Naive thymus-derived CD4-positive, alpha-beta T cell (primary cell): ENCODE results near the gene CADM2. TPM values are rescaled to one million over a fixed set of nuclear protein-coding genes. Genes with fewer than 3 reads are reported as not detected.

ENCODE experiments used
- ATAC-seq: fragments of 150-1000 bp; cut with Tn5 transposase; 2 replicates; pipeline ENCODE4 v1.10.0; 2021; ENCODE audit warnings: mild to moderate bottlenecking, moderate library complexity
- CTCF ChIA-PET: fragments of 350-600 bp; sonication (Branson Sonifier 250); formaldehyde crosslinking; loops from one replicate; lab custom pipeline; 2021; ENCODE audit warnings: antibody characterized with exemption; lab: Charles Lee
- POLR2A ChIA-PET: fragments of 350-600 bp; sonication (Branson Sonifier 250); formaldehyde crosslinking; loops from one replicate; lab custom pipeline; 2021; ENCODE audit warnings: antibody characterized with exemption, inconsistent platforms; lab: Charles Lee
- DNase-seq, 9 donors: peaks; one replicate each; pipeline versions ENCODE4 v3.0.0 to v3.0.0-alpha.2; 2020 to 2022; ENCODE audit warnings: mixed read lengths in 1 of 9
- H3K27ac ChIP-seq: one replicate; pipeline ENCODE4 v1.7.0; 2013; ENCODE audit warnings: mild to moderate bottlenecking, low read depth, low read length, moderate library complexity
- H3K27me3 ChIP-seq, 2 donors: one replicate each; pipeline ENCODE4 v1.7.0; 2013; ENCODE audit warnings: low read length in 2 of 2, mild to moderate bottlenecking in 2 of 2, moderate library complexity in 2 of 2; ENCODE audit not compliant: control insufficient read depth in 2 of 2, insufficient read depth in 2 of 2
- H3K36me3 ChIP-seq, 3 experiments: 1 replicate in 2 of 3; 2 replicates in 1 of 3; pipeline ENCODE4 v1.7.0; 2013; ENCODE audit warnings: low read length in 3 of 3, mild to moderate bottlenecking in 3 of 3, moderate library complexity in 1 of 3; ENCODE audit not compliant: insufficient read depth in 3 of 3, control insufficient read depth in 2 of 3
- H3K4me1 ChIP-seq, 2 donors: one replicate each; pipeline ENCODE4 v1.7.0; 2013; ENCODE audit warnings: low read length in 2 of 2, mild to moderate bottlenecking in 2 of 2, moderate library complexity in 1 of 2; ENCODE audit not compliant: control insufficient read depth in 2 of 2, insufficient read depth in 2 of 2
- H3K4me3 ChIP-seq: 2 replicates; pipeline ENCODE4 v1.7.0; 2013; ENCODE audit warnings: mild to moderate bottlenecking, low read length
- H3K9me3 ChIP-seq, 3 experiments: 1 replicate in 2 of 3; 2 replicates in 1 of 3; pipeline ENCODE4 v1.7.0; 2013; ENCODE audit warnings: low read length in 3 of 3; ENCODE audit not compliant: control insufficient read depth in 2 of 3
- H3K27ac Mint-ChIP-seq, 9 donors: one replicate each; pipeline ENCODE4 v1.8.0; 2020 to 2022; ENCODE audit warnings: mixed read lengths in 9 of 9, mild to moderate bottlenecking in 8 of 9, moderate library complexity in 5 of 9, inconsistent platforms in 2 of 9
- H3K27me3 Mint-ChIP-seq, 5 donors: one replicate each; pipeline ENCODE4 v1.8.0; 2021 to 2022; ENCODE audit warnings: mixed read lengths in 5 of 5, mild to moderate bottlenecking in 1 of 5
- H3K36me3 Mint-ChIP-seq, 5 donors: one replicate each; pipeline ENCODE4 v1.8.0; 2020 to 2022; ENCODE audit warnings: mixed read lengths in 5 of 5, mild to moderate bottlenecking in 3 of 5, inconsistent platforms in 1 of 5
- H3K4me1 Mint-ChIP-seq, 7 donors: one replicate each; pipeline ENCODE4 v1.8.0; 2020 to 2022; ENCODE audit warnings: mixed read lengths in 7 of 7, mild to moderate bottlenecking in 3 of 7, inconsistent platforms in 1 of 7
- H3K4me3 Mint-ChIP-seq, 10 donors: one replicate each; pipeline ENCODE4 v1.8.0; 2020 to 2022; ENCODE audit warnings: mild to moderate bottlenecking in 10 of 10, mixed read lengths in 10 of 10, moderate library complexity in 6 of 10, inconsistent platforms in 2 of 10
- H3K9me3 Mint-ChIP-seq, 11 donors: one replicate each; pipeline ENCODE4 v1.8.0; 2020 to 2022; ENCODE audit warnings: mixed read lengths in 11 of 11, mild to moderate bottlenecking in 4 of 11, inconsistent platforms in 1 of 11, moderate library complexity in 1 of 11
- intact Hi-C, 2 donors: fragments of 100-400 bp; cut with micrococcal nuclease; formaldehyde crosslinking; loops; one replicate each; pipeline ENCODE4 v1.15.1; 2023
- polyA plus RNA-seq, 2 donors: library from polyadenylated mRNA; unstranded; fragments of 300-500 nt; fragmentation: Illumina TruSeq; gene quantifications; one replicate each; pipeline ENCODE4 v1.2.3, GENCODE V29; 2021
- total RNA-seq, 6 experiments: library from RNA in 5 of 6; stranded (reverse) in 5 of 6; gene quantifications; 1 replicate in 5 of 6; 2 replicates in 1 of 6; pipeline ENCODE4 v1.2.3 and lab custom pipeline; 2021 to 2026

The CADM2 gene
- total and polyA plus RNA-seq, 7 experiments from 2014 or later = 0.40 TPM; not detected in 6

DNA sequence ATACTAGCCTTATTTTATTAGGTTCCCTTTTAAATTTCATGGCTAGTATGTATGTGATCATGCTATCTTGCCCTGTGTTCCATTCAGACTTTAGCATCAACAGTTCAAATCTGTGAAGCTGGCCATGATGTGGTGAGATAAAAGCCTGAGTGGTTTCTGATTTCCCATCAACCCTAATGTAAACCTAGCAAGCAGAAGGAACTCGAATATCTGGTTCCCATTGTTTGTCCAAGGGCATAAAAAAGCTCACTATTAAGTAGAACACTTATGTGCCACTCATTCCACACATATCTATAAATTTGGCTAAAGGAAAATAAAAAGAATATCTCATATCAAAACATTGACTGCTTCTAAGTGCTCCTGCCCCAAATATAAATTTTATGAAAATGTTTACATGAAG is 311.7 kb downstream of the CADM2 start:
- Mint-ChIP-seq H3K4me3 (no peak overlapping the region), H3K4me1 (no peaks in the 10 kb centered on the region), H3K27me3 (no peaks in the 10 kb centered on the region), H3K36me3 (no peaks in the 10 kb centered on the region), H3K9me3 (peaks cover 0 to 5% (median 0%) of the 10 kb centered on the region in 11 donors), H3K27ac (no peak overlapping the region)
- Histone ChIP-seq H3K4me3 (no peak overlapping the region), H3K4me1 (no peaks in the 10 kb centered on the region), H3K36me3 (no peaks in the 10 kb centered on the region), H3K9me3 (no peaks in the 10 kb centered on the region), H3K27me3 (no peaks in the 10 kb centered on the region), H3K27ac (no peak overlapping the region)
- intact Hi-C loops = no loop called here
- ChIA-PET CTCF (no interaction called here), POLR2A (no interaction called here)
- no peak for DNase-seq
- ATAC-seq = no peak

DNA sequence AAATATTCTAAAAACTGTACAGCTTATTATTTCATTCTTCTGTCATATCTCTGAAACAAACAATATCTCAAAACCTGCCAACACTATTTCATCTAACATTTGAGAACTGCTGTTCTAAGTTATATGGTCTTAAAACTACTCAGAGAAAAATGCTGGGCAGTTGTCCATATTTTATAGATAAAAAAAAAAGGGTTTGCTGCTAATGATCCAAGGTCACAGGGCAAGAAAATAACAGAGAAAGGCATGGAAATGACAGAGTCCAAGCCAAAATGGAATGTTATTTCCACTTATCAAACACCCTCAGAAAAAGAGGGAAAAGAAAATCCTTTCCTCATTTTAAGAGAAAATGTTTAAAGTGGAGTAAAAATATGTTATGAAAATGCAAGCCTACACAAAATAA is 313.1 kb downstream of the CADM2 start:
- Histone ChIP-seq H3K27ac (no peak overlapping the region), H3K4me1 (no peaks in the 10 kb centered on the region), H3K36me3 (no peaks in the 10 kb centered on the region), H3K9me3 (no peaks in the 10 kb centered on the region), H3K4me3 (no peak overlapping the region), H3K27me3 (no peaks in the 10 kb centered on the region)
- DNase-seq (no peak), ATAC-seq (no peak)
- Mint-ChIP-seq H3K4me3 (no peak overlapping the region), H3K4me1 (no peaks in the 10 kb centered on the region), H3K9me3 (peaks cover 0 to 5% (median 0%) of the 10 kb centered on the region in 11 donors), H3K27me3 (no peaks in the 10 kb centered on the region), H3K36me3 (no peaks in the 10 kb centered on the region), H3K27ac (no peak overlapping the region)
- ChIA-PET POLR2A (no interaction called here), CTCF (no interaction called here)
- intact Hi-C loops = no loop called here

DNA sequence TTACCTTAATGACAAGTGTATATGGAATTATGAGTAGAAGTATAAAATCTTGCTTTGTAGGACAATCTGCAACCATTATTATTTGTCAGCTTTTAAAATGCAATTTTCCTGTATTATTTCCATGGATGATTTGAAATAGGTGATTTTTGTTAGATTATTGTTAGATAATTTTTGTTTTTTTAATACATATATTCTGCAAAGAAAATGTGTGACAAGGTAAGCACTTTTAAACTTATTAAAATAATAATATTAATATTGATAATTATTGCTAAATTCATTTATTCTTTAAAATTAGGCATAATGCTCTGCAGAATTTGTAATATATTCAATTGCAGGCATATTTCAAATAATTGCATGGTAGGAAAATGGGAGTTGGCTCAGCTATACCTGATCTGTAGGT is 329.5 kb downstream of the CADM2 start:
- CTCF ChIA-PET = no interaction called here

DNA sequence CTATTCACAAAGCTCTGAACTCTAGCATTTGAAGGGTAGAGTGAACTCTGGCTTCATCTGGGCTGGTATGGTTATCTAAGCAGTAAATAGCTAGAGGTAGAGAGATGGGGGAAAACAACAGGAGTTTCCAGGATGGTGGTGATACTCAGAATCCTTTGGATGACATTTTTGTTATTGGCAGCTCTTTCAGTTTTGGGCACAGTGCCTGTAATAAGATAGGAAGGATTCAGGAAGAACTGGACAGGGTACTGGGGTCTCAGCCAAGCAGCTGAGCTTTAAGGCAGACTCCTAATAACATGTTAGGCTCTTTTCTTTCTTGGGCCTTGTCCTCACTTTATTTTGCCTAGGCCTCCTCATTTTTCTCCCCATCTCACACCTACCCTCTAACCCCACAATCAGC is 338.5 kb downstream of the CADM2 start:
- Histone ChIP-seq H3K27me3 (no peaks in the 10 kb centered on the region), H3K4me3 (no peak overlapping the region), H3K36me3 (no peaks in the 10 kb centered on the region), H3K27ac (no peak overlapping the region), H3K9me3 (peaks cover 0 to 4% (median 0%) of the 10 kb centered on the region in 3 experiments), H3K4me1 (no peaks in the 10 kb centered on the region)
- Mint-ChIP-seq H3K36me3 (no peaks in the 10 kb centered on the region), H3K4me3 (no peak overlapping the region), H3K27ac (no peak overlapping the region), H3K9me3 (peaks cover 0 to 14% (median 2%) of the 10 kb centered on the region in 11 donors), H3K4me1 (no peaks in the 10 kb centered on the region), H3K27me3 (no peaks in the 10 kb centered on the region)
- POLR2A ChIA-PET = no interaction called here
- intact Hi-C loops = no loop called here
- ATAC-seq (no peak), DNase-seq (no peak)
- CTCF ChIA-PET = interaction anchor here (0.6 kb wide), 1 partner anchor 277 kb away, joined by 3 read pairs; no protein-coding TSS in a partner anchor

More for the DNA sequence above, 329.5 kb downstream of the CADM2 start:
- Histone ChIP-seq H3K9me3 (no peaks in the 10 kb centered on the region), H3K27me3 (no peaks in the 10 kb centered on the region), H3K27ac (no peak overlapping the region), H3K4me3 (no peak overlapping the region), H3K4me1 (no peaks in the 10 kb centered on the region), H3K36me3 (no peaks in the 10 kb centered on the region)
- Mint-ChIP-seq H3K9me3 (peaks cover 0 to 20% (median 0%) of the 10 kb centered on the region in 11 donors), H3K27me3 (no peaks in the 10 kb centered on the region), H3K4me3 (no peak overlapping the region), H3K27ac (no peak overlapping the region), H3K4me1 (no peaks in the 10 kb centered on the region), H3K36me3 (no peaks in the 10 kb centered on the region)
- POLR2A ChIA-PET = no interaction called here
- no peak for DNase-seq
- intact Hi-C loops = no loop called here
- ATAC-seq = no peak

DNA sequence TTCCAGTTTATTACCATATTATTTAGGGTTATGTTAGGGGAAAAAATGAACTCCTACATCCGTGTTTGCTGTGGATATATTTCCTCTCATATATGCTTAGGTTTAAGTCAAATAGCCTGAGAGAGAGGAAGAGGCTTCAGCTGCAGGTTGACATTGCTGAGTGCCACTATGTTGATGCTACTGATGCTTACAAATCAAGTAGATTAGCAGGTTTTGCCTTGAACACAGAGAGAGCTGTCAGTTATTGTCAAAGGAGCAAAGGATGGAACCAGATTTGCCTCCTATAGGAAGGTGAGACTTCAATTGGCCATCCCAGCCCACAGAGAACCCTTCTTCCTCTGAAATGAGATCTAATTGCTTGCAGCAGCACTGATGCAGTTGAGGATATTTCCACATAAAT is 339.2 kb downstream of the CADM2 start:
- Mint-ChIP-seq H3K27me3 (no peaks in the 10 kb centered on the region), H3K9me3 (peaks cover 0 to 14% (median 2%) of the 10 kb centered on the region in 11 donors), H3K36me3 (no peaks in the 10 kb centered on the region), H3K27ac (no peak overlapping the region), H3K4me1 (no peaks in the 10 kb centered on the region), H3K4me3 (no peak overlapping the region)
- H3K27ac ChIP-seq = no peak overlapping the region
- H3K27me3 ChIP-seq = no peaks in the 10 kb centered on the region
- no peaks in the 10 kb centered on the region for H3K36me3 ChIP-seq
- POLR2A ChIA-PET = no interaction called here
- no peak overlapping the region for H3K4me3 ChIP-seq
- CTCF ChIA-PET = no interaction called here
- no peak for DNase-seq
- peaks cover 0 to 4% (median 0%) of the 10 kb centered on the region in 3 experiments for H3K9me3 ChIP-seq
- no peak for ATAC-seq
- no peaks in the 10 kb centered on the region for H3K4me1 ChIP-seq
- intact Hi-C loops = no loop called here

DNA sequence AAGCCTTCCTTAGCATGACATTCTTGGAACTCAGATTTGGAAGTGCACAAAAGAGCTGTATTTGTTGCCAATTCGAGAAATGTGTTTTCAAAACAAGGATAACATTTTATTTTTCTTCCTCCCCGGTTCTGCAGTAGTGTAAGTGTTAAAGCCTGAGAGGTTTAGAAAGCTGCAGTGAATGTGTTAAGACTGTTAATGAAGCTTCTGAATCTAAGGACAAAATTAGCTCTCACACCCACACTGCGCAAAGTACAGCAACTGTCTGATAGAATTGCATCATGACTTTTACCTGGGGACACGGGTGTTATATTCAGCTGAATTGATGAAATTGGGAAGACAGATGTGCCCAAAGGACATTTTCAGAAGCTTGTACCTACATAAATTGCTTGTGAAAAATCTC is 344.4 kb downstream of the CADM2 start:
- Histone ChIP-seq H3K27ac (no peak overlapping the region), H3K4me1 (no peaks in the 10 kb centered on the region), H3K36me3 (no peaks in the 10 kb centered on the region), H3K27me3 (no peaks in the 10 kb centered on the region), H3K4me3 (no peak overlapping the region), H3K9me3 (peaks cover 0 to 4% (median 0%) of the 10 kb centered on the region in 3 experiments)
- intact Hi-C loops = no loop called here
- no peak for ATAC-seq
- Mint-ChIP-seq H3K27ac (no peak overlapping the region), H3K9me3 (peaks cover 0 to 5% (median 3%) of the 10 kb centered on the region in 11 donors), H3K4me1 (no peaks in the 10 kb centered on the region), H3K27me3 (no peaks in the 10 kb centered on the region), H3K36me3 (no peaks in the 10 kb centered on the region), H3K4me3 (no peak overlapping the region)
- POLR2A ChIA-PET = no interaction called here
- CTCF ChIA-PET = no interaction called here
- DNase-seq = no peak

DNA sequence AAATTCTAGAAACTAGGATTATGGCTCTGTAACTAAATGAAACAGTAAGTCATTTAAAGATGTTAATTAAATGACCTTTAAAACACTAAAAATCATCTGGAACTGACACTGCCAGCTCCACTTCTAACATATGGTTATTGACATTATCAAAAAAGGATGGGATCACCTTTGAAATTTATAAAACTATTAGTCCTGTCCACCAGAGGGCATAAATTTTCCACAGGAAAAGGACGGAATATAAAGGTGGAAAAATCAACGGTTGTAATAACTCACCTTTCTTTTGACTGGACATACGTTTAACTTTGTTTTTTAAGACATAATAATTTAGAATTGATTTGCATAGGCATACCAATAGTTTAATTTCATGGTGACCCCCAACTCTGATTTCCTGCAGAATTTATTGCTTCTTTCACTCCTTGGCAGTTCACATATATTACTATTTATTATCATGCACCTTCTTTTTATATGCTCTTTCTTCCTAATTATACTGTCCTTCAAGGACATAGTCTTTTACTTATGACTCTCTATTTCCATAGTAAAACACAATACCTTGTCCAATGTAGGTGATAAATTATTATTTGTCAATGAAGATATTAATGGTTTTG is 345.7 kb downstream of the CADM2 start:
- H3K9me3 ChIP-seq = peaks cover 0 to 4% (median 0%) of the 10 kb centered on the region in 3 experiments
- DNase-seq = no peak
- no peaks in the 10 kb centered on the region for H3K4me1 ChIP-seq
- H3K4me3 ChIP-seq = no peak overlapping the region
- intact Hi-C loops = no loop called here
- no peaks in the 10 kb centered on the region for H3K36me3 Mint-ChIP-seq
- no peaks in the 10 kb centered on the region for H3K4me1 Mint-ChIP-seq
- ChIA-PET POLR2A (no interaction called here), CTCF (no interaction called here)
- H3K27me3 ChIP-seq = no peaks in the 10 kb centered on the region
- H3K27me3 Mint-ChIP-seq = no peaks in the 10 kb centered on the region
- no peak overlapping the region for H3K27ac Mint-ChIP-seq
- H3K36me3 ChIP-seq = no peaks in the 10 kb centered on the region
- no peak for ATAC-seq
- H3K27ac ChIP-seq = no peak overlapping the region
- H3K9me3 Mint-ChIP-seq = peaks cover 0 to 5% (median 3%) of the 10 kb centered on the region in 11 donors
- no peak overlapping the region for H3K4me3 Mint-ChIP-seq
